GM13976 (cell line): ENCODE measurements around the gene WNK2.

Experiments
- DNase-seq: peaks from one replicate; pipeline ENCODE4 v3.0.0; 2012; ENCODE audit warnings: low spot score
- in situ Hi-C: fragments of 300-500 bp; cut with MboI; formaldehyde crosslinking; loops from one replicate; pipeline ENCODE4 v1.12.0; 2022; ENCODE audit warnings: low sequenced_read_pairs, mixed read lengths, inconsistent platforms; ENCODE audit not compliant: unreplicated experiment
- TF ChIP-seq, protein P1 (sequence below): IDR thresholded peaks from 2 replicates; pipeline ENCODE4 v1.5.1; 2012; ENCODE audit warnings: borderline replicate concordance, mild to moderate bottlenecking; ENCODE audit not compliant: insufficient read depth; ENCODE audit errors: extremely low read depth, missing control alignments, control extremely low read depth

Gene WNK2

DNA sequence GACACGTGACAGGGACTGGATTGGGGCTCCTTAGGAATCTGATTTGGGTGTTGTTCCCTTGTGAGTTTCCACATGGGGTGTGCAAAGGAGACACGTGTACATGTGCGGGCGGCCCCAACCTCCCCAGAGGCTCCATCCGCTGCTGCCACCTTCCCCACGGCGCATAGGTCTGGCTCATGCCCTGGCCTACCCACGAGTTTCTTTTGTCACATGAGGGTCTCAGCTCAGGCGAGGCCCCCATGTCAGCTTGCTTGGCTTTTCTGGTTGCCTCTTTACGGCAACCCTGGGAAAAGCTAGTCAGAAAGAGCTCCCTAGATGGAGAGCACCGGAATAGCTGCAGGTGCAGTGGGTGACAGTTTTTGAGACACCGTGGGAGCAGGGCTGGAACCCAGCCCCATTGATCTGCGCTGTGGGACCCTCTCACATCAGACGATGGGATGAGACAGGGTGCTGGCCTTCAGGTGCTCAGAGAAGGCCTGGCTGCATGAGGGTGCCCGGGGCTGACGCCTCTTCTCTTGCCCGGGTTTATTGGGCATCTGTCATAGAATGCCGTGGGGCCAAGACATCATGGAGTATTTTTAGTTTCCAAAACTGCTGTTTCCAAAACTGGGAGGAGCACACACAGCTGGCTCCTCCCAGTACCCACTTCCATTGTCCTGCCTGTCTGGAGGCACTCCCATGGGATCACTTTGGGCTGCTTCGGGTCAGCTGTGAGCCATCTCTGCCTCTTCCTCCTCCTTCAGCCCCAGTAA lies 107.8 kb downstream of the WNK2 start:
- in situ Hi-C loops, result no loop called here
- TF ChIP-seq, protein P1, sequence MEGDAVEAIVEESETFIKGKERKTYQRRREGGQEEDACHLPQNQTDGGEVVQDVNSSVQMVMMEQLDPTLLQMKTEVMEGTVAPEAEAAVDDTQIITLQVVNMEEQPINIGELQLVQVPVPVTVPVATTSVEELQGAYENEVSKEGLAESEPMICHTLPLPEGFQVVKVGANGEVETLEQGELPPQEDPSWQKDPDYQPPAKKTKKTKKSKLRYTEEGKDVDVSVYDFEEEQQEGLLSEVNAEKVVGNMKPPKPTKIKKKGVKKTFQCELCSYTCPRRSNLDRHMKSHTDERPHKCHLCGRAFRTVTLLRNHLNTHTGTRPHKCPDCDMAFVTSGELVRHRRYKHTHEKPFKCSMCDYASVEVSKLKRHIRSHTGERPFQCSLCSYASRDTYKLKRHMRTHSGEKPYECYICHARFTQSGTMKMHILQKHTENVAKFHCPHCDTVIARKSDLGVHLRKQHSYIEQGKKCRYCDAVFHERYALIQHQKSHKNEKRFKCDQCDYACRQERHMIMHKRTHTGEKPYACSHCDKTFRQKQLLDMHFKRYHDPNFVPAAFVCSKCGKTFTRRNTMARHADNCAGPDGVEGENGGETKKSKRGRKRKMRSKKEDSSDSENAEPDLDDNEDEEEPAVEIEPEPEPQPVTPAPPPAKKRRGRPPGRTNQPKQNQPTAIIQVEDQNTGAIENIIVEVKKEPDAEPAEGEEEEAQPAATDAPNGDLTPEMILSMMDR, result no peak
- DNase-seq, result no peak

DNA sequence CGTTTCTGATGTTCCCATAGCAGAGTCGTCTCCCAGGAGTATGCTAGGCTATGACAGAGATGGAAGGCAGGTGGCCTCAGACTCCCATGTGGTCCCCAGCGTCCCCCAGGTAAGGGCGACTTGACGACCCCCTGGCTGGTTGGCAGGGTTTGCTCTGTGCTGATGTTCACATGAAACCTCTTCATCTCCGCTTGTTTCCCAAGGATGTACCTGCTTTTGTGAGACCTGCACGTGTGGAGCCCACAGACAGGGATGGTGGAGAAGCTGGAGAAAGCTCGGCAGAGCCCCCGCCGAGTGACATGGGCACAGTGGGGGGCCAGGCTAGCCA lies 108.3 kb downstream of the WNK2 start:
- in situ Hi-C loops, result no loop called here
- peak; percentile 24 for DNase-seq
- TF ChIP-seq, protein P1, result no peak

DNA sequence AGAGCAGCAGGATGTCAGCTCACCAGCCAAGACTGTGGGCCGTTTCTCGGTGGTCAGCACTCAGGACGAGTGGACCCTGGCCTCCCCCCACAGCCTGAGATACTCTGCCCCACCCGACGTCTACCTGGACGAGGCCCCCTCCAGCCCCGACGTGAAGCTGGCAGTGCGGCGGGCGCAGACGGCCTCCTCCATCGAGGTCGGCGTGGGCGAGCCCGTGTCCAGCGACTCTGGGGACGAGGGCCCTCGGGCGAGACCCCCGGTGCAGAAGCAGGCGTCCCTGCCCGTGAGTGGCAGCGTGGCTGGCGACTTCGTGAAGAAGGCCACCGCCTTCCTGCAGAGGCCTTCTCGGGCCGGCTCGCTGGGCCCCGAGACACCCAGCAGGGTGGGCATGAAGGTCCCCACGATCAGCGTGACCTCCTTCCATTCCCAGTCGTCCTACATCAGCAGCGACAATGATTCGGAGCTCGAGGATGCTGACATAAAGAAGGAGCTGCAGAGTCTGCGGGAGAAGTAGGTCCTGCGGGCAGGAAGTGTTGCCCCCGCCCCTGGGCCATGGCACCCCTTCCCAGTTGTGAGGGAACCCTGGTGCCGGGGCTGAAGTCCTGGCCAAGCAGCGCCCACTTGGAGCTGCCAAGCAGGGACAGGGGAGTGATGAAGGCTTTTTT lies 108.9 kb downstream of the WNK2 start:
- in situ Hi-C loops, result no loop called here
- DNase-seq, result no peak
- TF ChIP-seq, protein P1, result no peak

DNA sequence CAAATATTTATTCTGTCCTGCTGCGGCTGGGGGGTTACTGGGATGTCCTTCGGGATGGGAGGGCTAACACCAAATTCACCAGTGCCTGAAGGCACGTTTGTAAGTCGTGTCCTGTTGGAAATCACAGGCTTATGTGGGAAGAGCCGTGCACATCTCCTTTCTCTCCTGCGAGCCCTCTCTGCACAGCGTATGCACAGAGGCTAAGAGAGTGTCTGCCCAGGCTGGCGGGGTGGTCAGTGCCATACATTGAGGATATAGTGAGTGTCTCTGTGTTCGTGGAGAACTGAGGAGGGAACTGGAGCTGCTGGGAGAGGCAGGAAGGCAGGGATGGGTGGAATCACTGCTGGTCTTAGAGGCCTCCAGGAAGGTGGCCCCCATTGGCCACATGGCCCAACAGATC lies 110.1 kb downstream of the WNK2 start:
- in situ Hi-C loops, result no loop called here
- peak; percentile 21 for DNase-seq
- TF ChIP-seq, protein P1, result no peak

DNA sequence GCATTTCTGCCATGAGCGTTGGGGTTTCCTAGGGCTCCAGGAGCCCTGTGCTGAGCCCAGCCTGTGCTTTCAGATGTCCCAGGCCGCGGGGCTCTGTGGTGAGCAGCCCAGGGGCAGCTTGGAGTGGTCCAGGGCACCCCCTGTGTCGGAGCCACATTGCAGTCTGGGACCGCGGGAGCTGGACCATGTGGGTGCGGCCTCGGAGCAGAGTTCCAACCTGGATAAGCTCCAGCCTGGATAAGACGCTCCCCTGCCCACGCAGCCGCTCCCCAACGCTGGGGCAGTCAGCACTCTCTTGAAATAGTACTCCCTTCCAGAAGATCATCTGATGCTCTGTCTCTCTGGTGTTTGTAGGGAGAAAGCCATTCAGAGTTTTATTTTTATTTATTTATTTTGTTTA lies 111.1 kb downstream of the WNK2 start:
- no peak for DNase-seq
- in situ Hi-C loops, result no loop called here
- TF ChIP-seq, protein P1, result no peak

DNA sequence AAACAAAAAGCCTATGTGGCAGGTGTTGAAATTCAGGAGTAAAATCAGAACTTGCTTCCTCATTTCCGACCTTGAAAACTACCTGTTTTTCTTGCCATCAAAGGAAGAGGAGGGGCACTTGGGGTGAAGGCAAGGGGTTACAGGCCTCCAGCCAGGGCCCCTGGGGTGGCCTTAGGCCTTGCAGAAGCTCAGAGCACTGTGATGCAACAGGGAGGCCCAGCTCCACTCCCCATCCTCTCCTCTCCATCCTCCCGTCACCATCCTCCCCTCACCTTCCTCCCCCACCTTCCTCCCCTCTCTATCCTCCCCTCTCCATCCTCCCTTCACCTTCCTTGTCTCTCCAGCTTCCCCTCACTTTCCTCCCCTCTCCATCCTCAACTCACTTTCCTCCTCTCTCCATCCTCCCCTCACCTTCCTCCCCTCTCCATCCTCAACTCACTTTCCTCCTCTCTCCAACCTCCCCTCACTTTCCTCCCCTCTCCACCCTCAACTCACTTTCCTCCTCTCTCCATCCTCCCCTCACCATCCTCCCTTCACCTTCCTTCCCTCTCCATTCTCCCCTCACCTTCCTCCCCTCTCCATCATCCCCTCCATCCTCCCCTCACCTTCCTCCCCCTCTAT lies 111.6 kb downstream of the WNK2 start:
- peak; percentile 49 for DNase-seq
- TF ChIP-seq, protein P1, result no peak
- in situ Hi-C loops, result no loop called here
